Endometrial microvascular endothelial cells (primary cell): ENCODE measurements around the gene HMGB1. TPM values are rescaled to one million over a fixed set of nuclear protein-coding genes. Genes with fewer than 3 reads are reported as not detected.
"Not testable (repeated sequence)": the region's sequence is repeated elsewhere in the genome, so short reads cannot be mapped to it uniquely, and the experiment has no call there.

Experiments
- in situ Hi-C: cut with HindIII; loops from 2 replicates; pipeline ENCODE4 v1.10.0; 2017; ENCODE audit warnings: low sequenced_read_pairs, low pct_unique_long_range_greater_than_20kb; ENCODE audit errors: inconsistent ontology term
- total RNA-seq: library from RNA; depleted of rRNA; stranded (reverse); fragments of >200 nt; gene quantifications from one replicate; pipeline ENCODE4 v1.2.3, GENCODE V29; 2015; ENCODE audit errors: inconsistent ontology term

Gene HMGB1
- total RNA-seq, 1 donor from 2014 or later, result 600 TPM

DNA sequence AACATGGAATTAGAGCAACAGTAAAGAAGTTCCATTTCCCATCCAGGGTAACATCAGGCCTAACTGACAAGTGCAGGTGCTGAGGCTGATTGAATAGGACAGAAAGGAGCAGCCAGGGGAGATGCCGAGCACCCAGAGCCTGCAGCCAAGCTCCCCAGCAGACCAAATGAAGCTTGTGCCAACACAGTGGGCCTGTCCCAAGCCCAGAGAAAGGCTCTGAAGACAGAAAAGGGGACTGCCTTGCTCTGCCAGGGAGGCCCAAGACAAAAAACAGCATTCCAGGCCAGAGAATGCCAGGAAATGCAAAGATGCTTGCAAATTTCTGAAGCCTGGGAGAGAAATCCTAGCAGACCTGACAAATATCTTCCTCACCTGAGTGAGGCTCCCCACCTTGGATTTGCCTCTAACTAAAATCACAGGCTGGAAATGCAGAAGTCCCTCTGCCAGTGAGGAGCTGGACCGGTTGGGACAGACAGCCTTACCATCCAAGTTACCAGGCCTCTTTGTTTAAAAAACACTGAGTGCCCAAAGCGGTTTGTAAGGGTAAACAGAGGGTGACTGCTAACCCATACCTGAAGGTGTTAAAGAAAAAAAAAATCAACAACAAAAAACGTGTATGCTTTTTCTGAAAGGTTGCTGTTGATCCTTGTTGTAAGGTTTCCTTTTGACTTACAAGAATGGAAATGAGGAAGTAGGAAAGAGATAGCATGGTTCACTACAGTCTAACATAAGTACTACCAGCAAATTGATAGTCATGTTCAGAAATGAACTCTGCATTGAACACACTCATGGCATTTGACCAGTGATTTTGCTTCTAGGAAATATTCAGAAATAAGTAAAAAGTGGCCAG, 11.8 kb upstream of the HMGB1 start:
- in situ Hi-C loops, result no loop called here

GRCh38 chr13:30473675-30474074, 7.9 kb upstream of the HMGB1 start:
- in situ Hi-C loops, result no loop called here

DNA sequence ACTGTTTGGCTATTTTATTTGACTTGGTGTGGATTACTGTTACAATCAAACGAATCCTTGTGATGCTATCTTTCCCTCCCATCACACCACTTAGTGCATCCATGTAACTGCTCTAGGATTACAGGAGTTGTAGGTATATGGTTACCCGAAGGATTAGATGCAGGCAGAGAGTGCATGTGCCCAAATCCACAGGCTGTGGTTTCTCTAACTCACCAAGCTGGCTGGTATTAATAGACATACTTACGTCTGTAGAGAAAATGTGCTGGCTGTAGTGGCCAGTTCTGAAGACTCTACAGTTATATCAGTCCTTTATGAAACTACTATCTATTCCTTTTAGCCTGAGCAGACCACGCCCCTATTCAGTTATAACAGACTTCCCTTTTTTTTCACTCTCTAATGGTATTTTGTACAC, 1.1 kb upstream of the HMGB1 start:
- in situ Hi-C loops, result loop anchor here (10.0 kb wide), 1 partner anchor 328 kb away; no protein-coding TSS in a partner anchor

DNA sequence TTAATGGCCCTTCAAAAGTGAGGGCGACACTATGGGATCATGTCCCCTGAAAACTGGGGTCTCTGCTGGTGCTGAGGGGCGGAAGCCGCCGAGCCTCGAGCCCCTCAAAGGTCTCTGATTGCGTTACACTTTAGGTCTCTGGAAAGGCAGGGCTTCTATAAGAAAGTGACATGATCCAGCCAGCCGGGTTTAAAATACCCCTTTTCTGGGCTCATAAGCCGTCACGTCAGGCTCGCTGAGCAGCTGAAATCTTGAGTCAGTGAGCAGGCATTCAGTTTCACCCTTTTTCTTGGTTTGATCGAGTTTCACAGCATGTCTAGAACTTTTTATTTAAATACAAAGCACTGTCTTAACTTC, 600 bp upstream of the HMGB1 start:
- in situ Hi-C loops, result loop anchor here (10.0 kb wide), 1 partner anchor 328 kb away; no protein-coding TSS in a partner anchor

DNA sequence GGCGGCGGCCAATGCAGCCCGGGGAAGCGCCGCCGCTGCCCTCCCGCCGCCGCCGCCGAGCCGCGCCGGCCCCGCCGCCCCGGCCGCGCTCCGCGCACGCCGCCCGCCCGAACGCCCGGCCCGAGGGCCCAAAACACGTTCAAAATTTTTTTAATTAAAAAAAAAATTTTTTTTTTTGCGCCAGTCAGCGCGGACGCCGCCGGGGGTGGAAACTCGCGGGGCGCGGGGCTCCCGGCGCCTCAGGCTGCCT, 468 bp downstream of the HMGB1 start:
- in situ Hi-C loops, result loop anchor here (10.0 kb wide), 1 partner anchor 330 kb away; no protein-coding TSS in a partner anchor

- in situ Hi-C loops, result loop anchor here (10.0 kb wide), 1 partner anchor 330 kb away; no protein-coding TSS in a partner anchor
Observed at GRCh38 chr13:30464496-30465342, 1.0 kb downstream of the HMGB1 start.

DNA sequence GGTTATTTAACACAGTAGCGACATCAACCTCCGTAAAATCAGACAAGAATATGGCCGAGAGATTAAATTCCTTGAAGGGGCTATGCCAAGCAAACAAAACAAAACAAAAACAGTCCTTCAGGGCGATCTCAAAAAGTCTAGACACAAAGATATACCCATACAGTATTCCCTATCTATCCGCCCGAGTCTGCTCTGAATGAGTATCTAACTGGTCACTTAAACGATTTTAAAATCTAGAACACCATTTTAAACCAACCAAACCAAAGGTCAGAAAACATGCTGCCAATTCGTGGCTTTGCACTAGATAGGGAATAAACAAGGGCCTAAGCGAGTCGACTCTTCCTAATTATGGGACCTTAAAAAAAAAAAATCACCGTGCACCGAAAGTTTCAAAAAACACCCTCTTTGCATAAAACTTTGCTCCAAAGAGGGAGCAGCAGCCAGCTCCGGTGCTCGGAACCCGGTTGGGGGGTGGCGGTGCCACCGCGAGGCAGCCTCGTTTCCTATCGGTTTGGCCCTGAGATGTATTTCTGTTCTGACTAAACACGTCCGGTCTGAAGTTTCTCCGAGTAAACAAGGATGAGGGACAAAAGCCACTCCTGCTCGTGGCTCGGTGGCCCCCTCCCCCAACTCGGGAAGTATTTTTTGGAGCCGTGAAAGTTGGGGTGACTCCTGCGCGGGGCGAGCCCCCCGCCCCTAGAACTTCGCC, 1.8 kb downstream of the HMGB1 start:
- in situ Hi-C loops, result loop anchor here (10.0 kb wide), 1 partner anchor 331 kb away; no protein-coding TSS in a partner anchor

GRCh38 chr13:30461279-30462066, 4.3 kb downstream of the HMGB1 start:
- in situ Hi-C loops, result loop anchor here (10.0 kb wide), 1 partner anchor 333 kb away; no protein-coding TSS in a partner anchor

DNA sequence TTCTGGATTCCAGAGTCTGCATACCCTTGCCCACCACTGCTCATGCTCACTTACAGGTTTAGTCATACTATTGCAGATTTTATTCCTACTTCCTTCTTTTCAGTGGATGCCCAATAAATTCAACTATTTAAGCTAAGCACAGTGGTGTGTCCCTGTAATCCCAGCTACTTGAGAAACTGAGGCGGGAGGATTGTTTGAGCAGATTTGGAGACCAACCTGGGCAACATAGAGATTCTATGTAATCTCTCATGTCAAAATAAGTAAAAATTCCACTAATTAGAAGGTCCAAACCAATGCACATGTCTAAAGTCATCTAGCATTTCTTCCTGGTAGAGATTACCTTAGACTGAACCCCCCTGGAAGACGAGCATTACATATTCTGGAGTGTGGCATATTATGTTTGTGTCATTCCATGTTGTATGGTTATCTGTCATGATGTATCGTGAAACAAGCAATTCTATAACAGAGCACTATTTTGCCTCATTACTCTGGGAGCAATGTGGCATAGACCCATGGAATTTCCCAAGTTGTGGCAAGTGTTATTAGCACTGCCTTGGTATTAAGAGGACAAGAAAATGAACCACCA, 8.3 kb downstream of the HMGB1 start:
- in situ Hi-C loops, result no loop called here

GRCh38 chr13:30456290-30456689, 9.4 kb downstream of the HMGB1 start:
- in situ Hi-C loops, result no loop called here

DNA sequence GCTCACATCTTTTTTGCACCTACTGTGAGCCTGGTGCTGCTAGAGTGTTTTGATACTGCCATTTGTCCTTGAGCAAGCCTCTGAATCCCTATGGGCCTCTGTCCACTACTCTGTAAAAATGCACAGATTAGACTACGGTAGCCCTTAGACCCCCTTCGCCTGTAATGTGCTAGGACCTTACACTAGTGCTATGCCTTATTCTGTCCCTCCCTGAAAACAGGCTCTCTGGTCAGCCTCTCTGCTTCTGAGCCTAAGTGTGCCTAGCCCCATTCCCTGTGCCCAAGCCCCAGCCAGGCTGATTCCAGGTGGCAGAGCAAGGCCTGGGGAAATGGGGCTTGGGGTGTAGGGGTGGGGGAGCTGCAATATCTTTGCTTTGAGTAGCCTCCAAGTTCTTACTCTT, 10.7 kb downstream of the HMGB1 start:
- in situ Hi-C loops, result no loop called here

DNA sequence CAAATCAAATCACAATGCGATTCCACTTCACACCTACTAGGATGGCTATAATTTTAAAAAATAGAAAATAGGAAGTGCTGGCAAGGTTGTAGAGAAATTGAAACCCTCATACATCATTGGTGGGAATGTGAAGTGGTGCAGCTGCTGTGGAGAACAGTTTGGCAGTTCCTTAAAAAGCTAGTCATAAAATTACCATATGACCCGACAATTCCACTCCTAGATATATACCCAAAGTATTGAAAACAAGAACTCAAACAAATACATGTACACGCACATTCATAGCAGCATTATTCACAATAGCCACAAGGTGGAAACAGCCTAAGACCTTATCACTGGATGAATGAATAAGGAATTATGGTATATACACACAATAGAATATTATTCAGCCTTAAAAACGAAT, 12.0 kb downstream of the HMGB1 start:
- in situ Hi-C loops, result no loop called here

- in situ Hi-C loops, result not testable (repeated sequence)
Observed at GRCh38 chr13:30451476-30451875, 14.3 kb downstream of the HMGB1 start.

GRCh38 chr13:30450066-30450465, 15.7 kb downstream of the HMGB1 start:
- in situ Hi-C loops, result no loop called here

DNA sequence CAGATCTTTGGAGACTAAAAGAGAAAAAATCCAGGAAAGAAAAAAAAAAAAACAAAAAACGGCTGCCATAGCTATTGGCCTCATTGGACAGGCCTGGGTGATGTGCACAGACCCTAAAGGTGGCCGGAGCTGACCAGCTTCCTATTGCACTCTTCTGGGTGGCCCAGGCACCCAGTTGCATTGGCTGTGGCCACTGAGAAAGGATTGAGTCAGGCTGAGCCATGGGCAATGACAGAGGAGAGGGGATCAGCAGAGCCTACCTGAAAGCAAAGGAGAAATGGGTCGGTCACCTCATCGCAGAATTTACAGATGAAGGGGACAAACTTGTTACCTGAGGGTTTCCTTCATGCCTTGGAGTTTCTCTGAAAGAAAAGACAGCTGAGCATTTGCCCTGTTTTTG, 17.3 kb downstream of the HMGB1 start:
- in situ Hi-C loops, result no loop called here

GRCh38 chr13:30446126-30446500, 19.6 kb downstream of the HMGB1 start:
- in situ Hi-C loops, result no loop called here

- in situ Hi-C loops, result no loop called here
Observed at GRCh38 chr13:30443957-30444404, 21.8 kb downstream of the HMGB1 start.

DNA sequence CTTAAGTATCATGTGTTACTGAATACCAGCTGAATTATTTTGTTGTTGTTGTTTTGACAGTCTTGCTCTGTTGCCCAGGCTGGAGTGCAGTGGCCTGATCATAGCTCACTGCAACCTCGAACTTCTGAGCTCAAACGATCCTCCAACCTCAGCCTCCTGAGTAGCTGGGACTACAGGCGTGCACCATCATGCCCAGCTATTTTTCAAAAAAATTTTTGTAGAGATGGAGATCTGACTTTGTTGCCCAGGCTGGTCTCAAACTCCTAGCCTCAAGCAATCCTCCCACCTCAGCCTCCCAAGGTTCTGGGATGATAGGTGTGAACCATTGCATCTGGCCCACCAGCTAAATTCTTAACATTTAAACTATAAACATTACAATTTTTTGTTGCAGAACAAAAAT, 22.2 kb downstream of the HMGB1 start:
- in situ Hi-C loops, result not testable (repeated sequence)
